WTC11 (cell line): Measurements from ENCODE around the gene FSTL4. TPM values are rescaled to one million over a fixed set of nuclear protein-coding genes. Genes with fewer than 3 reads are reported as not detected.

Experiments
- ATAC-seq: fragments of 200-7000 bp; cut with Tn5 transposase; 2 replicates; pipeline ENCODE4 v1.10.0; 2021; ENCODE audit warnings: mild to moderate bottlenecking, moderate library complexity
- CTCF ChIA-PET: fragments of 300-600 bp; sonication (Branson Sonifier 250); formaldehyde crosslinking; loops from one replicate; lab custom pipeline; 2021; ENCODE audit warnings: antibody characterized with exemption; lab: Charles Lee
- POLR2A ChIA-PET: fragments of 350-600 bp; sonication (Branson Sonifier 250); formaldehyde crosslinking; loops from one replicate; lab custom pipeline; 2021; ENCODE audit warnings: antibody characterized with exemption; lab: Charles Lee
- DNase-seq: peaks from one replicate; pipeline ENCODE4 v3.0.0; 2021; ENCODE audit warnings: low spot score
- H3K27ac Mint-ChIP-seq: 2 replicates; pipeline ENCODE4 v1.8.0; 2021; ENCODE audit warnings: mixed read lengths
- H3K27me3 Mint-ChIP-seq: 2 replicates; pipeline ENCODE4 v1.8.0; 2021; ENCODE audit warnings: low read depth, mild to moderate bottlenecking, moderate library complexity, mixed read lengths
- H3K36me3 Mint-ChIP-seq: 2 replicates; pipeline ENCODE4 v1.8.0; 2021; ENCODE audit warnings: mixed read lengths
- H3K4me1 Mint-ChIP-seq: 2 replicates; pipeline ENCODE4 v1.8.0; 2022; ENCODE audit warnings: mixed read lengths
- H3K4me3 Mint-ChIP-seq: 2 replicates; pipeline ENCODE4 v1.8.0; 2021; ENCODE audit warnings: mild to moderate bottlenecking, moderate library complexity, mixed read lengths
- H3K9me3 Mint-ChIP-seq: 2 replicates; pipeline ENCODE4 v1.8.0; 2021; ENCODE audit warnings: mixed read lengths
- AR ChIP-seq: fragments of 250-450 bp; sonication (Bioruptor Pico); IDR thresholded peaks from 2 replicates; pipeline ENCODE4 v1.9.0; 2021; ENCODE audit warnings: mild to moderate bottlenecking
- ETV6 ChIP-seq: sonication (generic); formaldehyde crosslinking; IDR thresholded peaks from 2 replicates; pipeline ENCODE4 v1.8.1; 2022; ENCODE audit warnings: mild to moderate bottlenecking, missing genetic modification reagents
- FOXJ3 ChIP-seq: sonication (generic); formaldehyde crosslinking; IDR thresholded peaks from 2 replicates; pipeline ENCODE4 v1.9.0; 2021; ENCODE audit warnings: missing genetic modification reagents, mild to moderate bottlenecking, borderline replicate concordance
- IRF2 ChIP-seq: sonication (generic); formaldehyde crosslinking; IDR thresholded peaks from 2 replicates; pipeline ENCODE4 v1.8.0; 2022; ENCODE audit warnings: low read depth, missing genetic modification reagents, borderline replicate concordance
- OVOL2 ChIP-seq: fragments of 250-450 bp; sonication (Bioruptor Pico); IDR thresholded peaks from 2 replicates; pipeline ENCODE4 v1.9.0; 2021; ENCODE audit warnings: mild to moderate bottlenecking, borderline replicate concordance
- RELA ChIP-seq: sonication (generic); formaldehyde crosslinking; IDR thresholded peaks from 2 replicates; pipeline ENCODE4 v1.8.1; 2022; ENCODE audit warnings: missing genetic modification reagents, mild to moderate bottlenecking, borderline replicate concordance
- TP53 ChIP-seq: sonication (generic); formaldehyde crosslinking; IDR thresholded peaks from 2 replicates; pipeline ENCODE4 v1.8.1; 2023; ENCODE audit warnings: mild to moderate bottlenecking, missing genetic modification reagents
- ZBTB21 ChIP-seq: sonication (generic); formaldehyde crosslinking; IDR thresholded peaks from 2 replicates; pipeline ENCODE4 v1.8.1; 2023; ENCODE audit warnings: mild to moderate bottlenecking, missing genetic modification reagents, borderline replicate concordance
- ZNF219 ChIP-seq: sonication (generic); formaldehyde crosslinking; IDR thresholded peaks from 2 replicates; pipeline ENCODE4 v1.8.0; 2023; ENCODE audit warnings: missing genetic modification reagents, mild to moderate bottlenecking, borderline replicate concordance
- ZNF396 ChIP-seq: fragments of 250-450 bp; sonication (Bioruptor Pico); IDR thresholded peaks from 2 replicates; pipeline ENCODE4 v1.8.0; 2021; ENCODE audit warnings: mild to moderate bottlenecking, moderate library complexity, borderline replicate concordance
- ZNF423 ChIP-seq: fragments of 250-450 bp; sonication (Bioruptor Pico); IDR thresholded peaks from 2 replicates; pipeline ENCODE4 v2.1.2; 2022; ENCODE audit warnings: mild to moderate bottlenecking, moderate library complexity
- ZNF671 ChIP-seq: fragments of 250-450 bp; sonication (Bioruptor Pico); IDR thresholded peaks from 2 replicates; pipeline ENCODE4 v1.8.0; 2021; ENCODE audit warnings: mild to moderate bottlenecking
- total RNA-seq: library from RNA; stranded (reverse); gene quantifications from 3 replicates; pipeline ENCODE4 v1.2.3, GENCODE V29; 2021
- TF ChIP-seq, protein P1 (sequence below): sonication (generic); formaldehyde crosslinking; IDR thresholded peaks from 2 replicates; pipeline ENCODE4 v1.8.1; 2023; ENCODE audit warnings: mild to moderate bottlenecking, missing genetic modification reagents, moderate library complexity
- TF ChIP-seq, protein P2 (sequence below): sonication (generic); formaldehyde crosslinking; IDR thresholded peaks from 2 replicates; pipeline ENCODE4 v1.8.1; 2022; ENCODE audit warnings: low read depth, missing genetic modification reagents, borderline replicate concordance
- TF ChIP-seq, protein P3 (sequence below): sonication (generic); formaldehyde crosslinking; IDR thresholded peaks from 2 replicates; pipeline ENCODE4 v1.8.1; 2023; ENCODE audit warnings: mild to moderate bottlenecking, missing genetic modification reagents, borderline replicate concordance
- TF ChIP-seq, protein P4 (sequence below): sonication (generic); formaldehyde crosslinking; IDR thresholded peaks from 2 replicates; pipeline ENCODE4 v1.8.1; 2022; ENCODE audit warnings: missing genetic modification reagents, borderline replicate concordance

Gene FSTL4
- total RNA-seq, 1 experiment from 2014 or later = 6.1 TPM

- ATAC-seq (no peak), DNase-seq (no peak)
- H3K4me3 Mint-ChIP-seq = no peak overlapping the region
- H3K9me3 Mint-ChIP-seq = no peaks in the 10 kb centered on the region
- CTCF ChIA-PET = interaction anchor here (1.3 kb wide), 1 partner anchor 10 kb away, joined by 6 read pairs; no protein-coding TSS in a partner anchor
- no peaks in the 10 kb centered on the region for H3K27me3 Mint-ChIP-seq
- peaks cover 22% of the 10 kb centered on the region for H3K4me1 Mint-ChIP-seq
- POLR2A ChIA-PET = no interaction called here
- TF ChIP-seq, protein P1, sequence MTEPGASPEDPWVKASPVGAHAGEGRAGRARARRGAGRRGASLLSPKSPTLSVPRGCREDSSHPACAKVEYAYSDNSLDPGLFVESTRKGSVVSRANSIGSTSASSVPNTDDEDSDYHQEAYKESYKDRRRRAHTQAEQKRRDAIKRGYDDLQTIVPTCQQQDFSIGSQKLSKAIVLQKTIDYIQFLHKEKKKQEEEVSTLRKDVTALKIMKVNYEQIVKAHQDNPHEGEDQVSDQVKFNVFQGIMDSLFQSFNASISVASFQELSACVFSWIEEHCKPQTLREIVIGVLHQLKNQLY = no peak
- TF ChIP-seq ZNF671 = no peak
- TF ChIP-seq, protein P2, sequence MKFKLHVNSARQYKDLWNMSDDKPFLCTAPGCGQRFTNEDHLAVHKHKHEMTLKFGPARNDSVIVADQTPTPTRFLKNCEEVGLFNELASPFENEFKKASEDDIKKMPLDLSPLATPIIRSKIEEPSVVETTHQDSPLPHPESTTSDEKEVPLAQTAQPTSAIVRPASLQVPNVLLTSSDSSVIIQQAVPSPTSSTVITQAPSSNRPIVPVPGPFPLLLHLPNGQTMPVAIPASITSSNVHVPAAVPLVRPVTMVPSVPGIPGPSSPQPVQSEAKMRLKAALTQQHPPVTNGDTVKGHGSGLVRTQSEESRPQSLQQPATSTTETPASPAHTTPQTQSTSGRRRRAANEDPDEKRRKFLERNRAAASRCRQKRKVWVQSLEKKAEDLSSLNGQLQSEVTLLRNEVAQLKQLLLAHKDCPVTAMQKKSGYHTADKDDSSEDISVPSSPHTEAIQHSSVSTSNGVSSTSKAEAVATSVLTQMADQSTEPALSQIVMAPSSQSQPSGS (CRISPR knock-in tag) = no peak
- no peak for TF ChIP-seq IRF2 (CRISPR knock-in tag)
- no peak for TF ChIP-seq TP53 (CRISPR knock-in tag)
- no peak for TF ChIP-seq RELA (CRISPR knock-in tag)
- TF ChIP-seq ZBTB21 = no peak
- no peak for TF ChIP-seq ZNF396 (CRISPR knock-in tag)
- TF ChIP-seq FOXJ3 (CRISPR knock-in tag) = no peak
- no peaks in the 10 kb centered on the region for H3K36me3 Mint-ChIP-seq
- H3K27ac Mint-ChIP-seq = no peak overlapping the region
These were observed 354.4 kb downstream of the FSTL4 start for GRCh38 chr5:133257977-133258376.

DNA sequence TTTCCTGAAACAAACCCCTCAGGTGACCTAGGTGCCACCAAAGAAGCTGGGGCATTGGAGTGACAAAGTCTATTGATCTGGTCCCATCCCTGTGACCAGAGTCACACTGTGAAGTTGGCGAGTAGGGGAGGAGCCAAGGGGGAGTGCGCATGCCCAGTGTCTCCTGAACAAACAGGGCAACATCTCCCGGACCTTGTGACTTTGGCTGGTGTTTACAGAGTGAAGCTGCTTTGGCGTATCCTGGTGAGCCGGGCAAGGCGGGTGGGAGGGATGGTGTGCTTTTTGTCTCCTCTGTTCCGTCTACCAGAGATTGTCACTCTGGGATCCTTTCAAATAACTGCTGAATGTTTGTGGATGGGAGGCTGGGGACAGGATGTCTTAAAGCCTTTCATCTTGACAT is 356.1 kb downstream of the FSTL4 start:
- Mint-ChIP-seq H3K27ac (no peak overlapping the region), H3K36me3 (no peaks in the 10 kb centered on the region), H3K9me3 (no peaks in the 10 kb centered on the region), H3K4me1 (peaks cover 23% of the 10 kb centered on the region), H3K4me3 (no peak overlapping the region), H3K27me3 (no peaks in the 10 kb centered on the region)
- POLR2A ChIA-PET = no interaction called here
- CTCF ChIA-PET = interaction anchor here (1.2 to 1.4 kb wide), 2 partner anchors 8 to 17 kb away, joined by 3 to 4 read pairs; no protein-coding TSS in a partner anchor
- no peak for TF ChIP-seq ETV6 (CRISPR knock-in tag)
- TF ChIP-seq, protein P3, sequence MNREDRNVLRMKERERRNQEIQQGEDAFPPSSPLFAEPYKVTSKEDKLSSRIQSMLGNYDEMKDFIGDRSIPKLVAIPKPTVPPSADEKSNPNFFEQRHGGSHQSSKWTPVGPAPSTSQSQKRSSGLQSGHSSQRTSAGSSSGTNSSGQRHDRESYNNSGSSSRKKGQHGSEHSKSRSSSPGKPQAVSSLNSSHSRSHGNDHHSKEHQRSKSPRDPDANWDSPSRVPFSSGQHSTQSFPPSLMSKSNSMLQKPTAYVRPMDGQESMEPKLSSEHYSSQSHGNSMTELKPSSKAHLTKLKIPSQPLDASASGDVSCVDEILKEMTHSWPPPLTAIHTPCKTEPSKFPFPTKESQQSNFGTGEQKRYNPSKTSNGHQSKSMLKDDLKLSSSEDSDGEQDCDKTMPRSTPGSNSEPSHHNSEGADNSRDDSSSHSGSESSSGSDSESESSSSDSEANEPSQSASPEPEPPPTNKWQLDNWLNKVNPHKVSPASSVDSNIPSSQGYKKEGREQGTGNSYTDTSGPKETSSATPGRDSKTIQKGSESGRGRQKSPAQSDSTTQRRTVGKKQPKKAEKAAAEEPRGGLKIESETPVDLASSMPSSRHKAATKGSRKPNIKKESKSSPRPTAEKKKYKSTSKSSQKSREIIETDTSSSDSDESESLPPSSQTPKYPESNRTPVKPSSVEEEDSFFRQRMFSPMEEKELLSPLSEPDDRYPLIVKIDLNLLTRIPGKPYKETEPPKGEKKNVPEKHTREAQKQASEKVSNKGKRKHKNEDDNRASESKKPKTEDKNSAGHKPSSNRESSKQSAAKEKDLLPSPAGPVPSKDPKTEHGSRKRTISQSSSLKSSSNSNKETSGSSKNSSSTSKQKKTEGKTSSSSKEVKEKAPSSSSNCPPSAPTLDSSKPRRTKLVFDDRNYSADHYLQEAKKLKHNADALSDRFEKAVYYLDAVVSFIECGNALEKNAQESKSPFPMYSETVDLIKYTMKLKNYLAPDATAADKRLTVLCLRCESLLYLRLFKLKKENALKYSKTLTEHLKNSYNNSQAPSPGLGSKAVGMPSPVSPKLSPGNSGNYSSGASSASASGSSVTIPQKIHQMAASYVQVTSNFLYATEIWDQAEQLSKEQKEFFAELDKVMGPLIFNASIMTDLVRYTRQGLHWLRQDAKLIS (CRISPR knock-in tag) = no peak
- TF ChIP-seq AR (CRISPR knock-in tag) = no peak
- TF ChIP-seq, protein P4, sequence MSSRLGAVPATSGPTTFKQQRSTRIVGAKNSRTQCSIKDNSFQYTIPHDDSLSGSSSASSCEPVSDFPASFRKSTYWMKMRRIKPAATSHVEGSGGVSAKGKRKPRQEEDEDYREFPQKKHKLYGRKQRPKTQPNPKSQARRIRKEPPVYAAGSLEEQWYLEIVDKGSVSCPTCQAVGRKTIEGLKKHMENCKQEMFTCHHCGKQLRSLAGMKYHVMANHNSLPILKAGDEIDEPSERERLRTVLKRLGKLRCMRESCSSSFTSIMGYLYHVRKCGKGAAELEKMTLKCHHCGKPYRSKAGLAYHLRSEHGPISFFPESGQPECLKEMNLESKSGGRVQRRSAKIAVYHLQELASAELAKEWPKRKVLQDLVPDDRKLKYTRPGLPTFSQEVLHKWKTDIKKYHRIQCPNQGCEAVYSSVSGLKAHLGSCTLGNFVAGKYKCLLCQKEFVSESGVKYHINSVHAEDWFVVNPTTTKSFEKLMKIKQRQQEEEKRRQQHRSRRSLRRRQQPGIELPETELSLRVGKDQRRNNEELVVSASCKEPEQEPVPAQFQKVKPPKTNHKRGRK (CRISPR knock-in tag) = no peak
- TF ChIP-seq ZNF219 = no peak
- no peak for TF ChIP-seq ZNF423 (CRISPR knock-in tag)
- no peak for TF ChIP-seq OVOL2
- ATAC-seq (no peak), DNase-seq (no peak)
